ENCODE results near the gene RASSF5. TPM values are rescaled to one million over a fixed set of nuclear protein-coding genes. Genes with fewer than 3 reads are reported as not detected.

RASSF5 gene
- total and polyA plus RNA-seq, 2 experiments from 2014 or later: 0.48 to 4.4 TPM

- Histone ChIP-seq H4K20me1 (replicated peaks; ENCODE audit: insufficient read depth) (no peaks in the 10 kb centered on the region), H3K27ac (ENCODE audit: low read depth) (no peak overlapping the region), H2AFZ (no peak overlapping the region), H3F3A (replicated peaks; ENCODE audit: low read depth) (no peaks in the 10 kb centered on the region), H3K4me3 (no peak overlapping the region), H3K27me3 (ENCODE audit: insufficient read depth) (no peaks in the 10 kb centered on the region), H3K4me1 (ENCODE audit: insufficient read depth) (peaks cover 2% of the 10 kb centered on the region; the same call in 1 of the 2 replicates), H3K4me2 (no peak overlapping the region), H3K9me2 (ENCODE audit: insufficient read depth) (no peaks in the 10 kb centered on the region), H3K36me3 (ENCODE audit: insufficient read depth) (no peaks in the 10 kb centered on the region; the same call in 1 of the 2 replicates), H3K79me2 (replicated peaks; ENCODE audit: insufficient read depth) (no peaks in the 10 kb centered on the region)
- H3K4me3 Mint-ChIP-seq: no peak overlapping the region
- H3K4me1 Mint-ChIP-seq: peaks cover 12% of the 10 kb centered on the region
- TF ChIP-seq ZNF462 (CRISPR knock-in tag; IDR thresholded peaks at IDR 0.05): no peak
- TF ChIP-seq EZH2phosphoT487 (IDR thresholded peaks at IDR 0.05; ENCODE audit: unreplicated experiment): no peak
- TF ChIP-seq ZNF331 (CRISPR knock-in tag; IDR thresholded peaks at IDR 0.05; ENCODE audit: low read depth): no peak
- no peak for TF ChIP-seq EZH2 (IDR thresholded peaks at IDR 0.05; ENCODE audit: low read depth, unreplicated experiment)
- TF ChIP-seq CTCF (conservative IDR thresholded peaks at IDR 0.05; ENCODE audit: low read depth in 2 of 2): no peak
- TF ChIP-seq POLR2AphosphoS5 (IDR thresholded peaks at IDR 0.05; ENCODE audit: low read depth): no peak
- TF ChIP-seq ZNF114 (CRISPR knock-in tag; IDR thresholded peaks at IDR 0.05): no peak
- no peak for TF ChIP-seq STAT1 (IDR thresholded peaks at IDR 0.05; ENCODE audit: unreplicated experiment)
- no peak for TF ChIP-seq ETS1 (IDR thresholded peaks at IDR 0.05)
- TF ChIP-seq CREB1 (CRISPR knock-in tag; IDR thresholded peaks at IDR 0.05; ENCODE audit: low read depth): no peak
- no peak for TF ChIP-seq REST (IDR thresholded peaks at IDR 0.05; ENCODE audit: unreplicated experiment)
- no peak overlapping the region for H3K27ac Mint-ChIP-seq
- ATAC-seq (no peak), DNase-seq (ENCODE audit: low spot score) (no peak)
- H3K36me3 Mint-ChIP-seq (ENCODE audit: low read depth): peaks cover 38% of the 10 kb centered on the region
- H3K9me3 Mint-ChIP-seq: no peaks in the 10 kb centered on the region; the same call in 2 of the 3 replicates
- H3K27me3 Mint-ChIP-seq (ENCODE audit: insufficient read depth, low read depth, poor library complexity): peaks cover 12% of the 10 kb centered on the region
Observed at GRCh38 chr1:206477581-206478380, 29.6 kb upstream of the RASSF5 start.
